HG02623 (cell line): ENCODE measurements around the gene NRROS.
"Not testable (repeated sequence)": the region's sequence is repeated elsewhere in the genome, so short reads cannot be mapped to it uniquely, and the experiment has no call there.

Source experiments
- ATAC-seq: cut with Tn5 transposase; IDR thresholded peaks from one replicate; pipeline ENCODE4 v1.9.1; 2021; ENCODE audit warnings: moderate library complexity; ENCODE audit not compliant: unreplicated experiment

The NRROS gene

DNA sequence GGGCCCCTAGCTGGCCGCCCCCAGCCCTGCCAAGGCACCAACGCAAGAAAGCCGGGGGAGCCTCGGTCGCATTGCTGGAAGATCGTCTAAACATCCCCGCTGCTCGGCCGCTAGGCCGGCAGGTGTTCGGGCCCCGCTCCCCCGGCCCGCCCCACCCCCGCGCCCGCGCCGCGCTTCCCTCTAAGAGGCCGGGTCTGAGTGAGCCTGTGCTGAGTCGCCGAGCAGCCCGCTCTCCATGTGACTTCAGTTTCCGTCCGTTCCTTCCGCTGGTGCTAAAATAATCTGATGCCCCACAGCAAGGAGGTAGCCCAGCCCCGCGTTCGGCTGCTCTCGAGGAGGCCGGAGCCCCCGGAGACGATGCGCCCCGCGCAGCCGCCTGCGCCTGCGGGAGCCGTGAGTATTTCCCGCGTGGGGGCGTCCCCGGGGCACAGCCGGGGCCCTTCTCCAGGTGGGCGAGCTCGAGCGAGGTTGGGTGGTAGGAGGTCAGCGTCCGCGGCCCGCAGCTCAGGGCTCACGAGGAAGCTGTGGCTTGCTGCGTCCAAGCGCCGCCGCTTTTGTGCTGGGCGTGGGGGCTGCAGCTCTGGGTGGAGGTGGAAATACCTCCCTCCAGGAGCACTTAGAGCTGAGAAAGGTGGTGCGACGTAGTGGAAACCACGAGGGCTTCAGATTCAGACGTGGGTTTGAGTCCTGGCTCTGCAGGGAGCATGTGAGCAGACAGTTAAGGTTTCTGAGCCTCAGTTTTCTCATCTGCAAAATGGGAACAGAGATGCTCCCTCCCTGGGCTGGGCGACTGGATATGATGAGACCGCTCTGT, at the start of gene NRROS:
TSS of gene NRROS (plus strand) at position 212 of the 814 bp plus-strand sequence. CDS start 14,846 bp downstream, outside the sequence.
- no peak for ATAC-seq

DNA sequence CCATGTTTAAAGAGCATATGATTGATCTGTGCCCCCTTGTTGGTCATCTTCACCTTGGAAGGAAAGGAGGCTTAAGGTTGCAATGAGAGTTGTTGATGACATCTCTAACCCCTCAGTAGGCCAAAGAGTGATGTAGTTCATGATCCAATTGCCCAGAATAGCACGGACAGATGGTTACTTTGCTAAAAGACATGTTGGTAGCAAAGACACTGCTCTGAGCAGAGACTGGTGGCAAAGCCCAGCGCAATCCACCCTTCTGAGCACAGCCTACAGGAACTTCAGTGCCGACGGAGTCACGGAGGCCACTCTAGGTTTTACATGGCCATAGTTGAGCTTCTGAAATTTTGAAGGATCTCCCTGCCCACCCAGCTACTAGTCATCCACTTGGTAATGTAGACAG, 49.2 kb upstream of the NRROS start:
- no peak for ATAC-seq

GRCh38 chr3:196596355-196596754, 43.1 kb upstream of the NRROS start:
- no peak for ATAC-seq

- not testable (repeated sequence) for ATAC-seq
Observed at GRCh38 chr3:196597971-196598733, 41.3 kb upstream of the NRROS start.

DNA sequence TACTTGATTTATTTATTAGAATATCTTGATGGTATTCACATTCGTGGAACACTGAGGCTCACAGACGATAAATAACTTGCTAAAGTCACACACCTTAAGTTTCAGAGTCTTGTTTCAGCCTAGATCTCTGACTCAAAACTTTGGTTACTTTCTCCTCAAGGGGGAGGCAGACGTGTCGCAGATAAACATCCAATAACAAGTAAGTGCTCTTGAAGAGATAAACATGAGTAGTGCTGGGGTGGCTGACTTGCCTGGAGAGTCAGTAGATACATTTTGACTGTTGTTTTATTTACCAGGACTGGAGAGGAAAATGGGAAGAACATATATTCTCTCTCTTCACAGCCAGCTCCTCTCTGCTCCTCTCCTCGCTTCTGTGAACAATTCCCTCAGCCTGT, 39.8 kb upstream of the NRROS start:
- ATAC-seq, result no peak

DNA sequence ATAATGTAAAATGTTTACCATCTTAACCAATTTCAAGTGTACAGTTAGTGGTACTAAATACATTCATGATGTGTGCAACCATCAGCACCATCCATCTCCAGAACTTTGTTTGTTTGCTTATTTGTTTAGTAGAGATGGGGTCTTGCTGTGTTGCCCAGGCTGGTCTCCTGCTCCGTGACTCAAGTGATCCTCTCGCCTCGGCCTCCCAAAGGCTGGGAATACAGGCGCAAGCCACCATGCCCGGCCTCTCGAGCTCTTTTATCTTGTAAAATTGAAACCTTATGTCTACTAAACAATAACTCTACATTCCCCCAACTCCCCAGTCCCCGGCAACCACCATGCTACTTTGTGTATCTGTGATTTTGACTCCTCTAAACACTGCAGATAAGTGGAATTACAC, 39.1 kb upstream of the NRROS start:
- no peak for ATAC-seq

DNA sequence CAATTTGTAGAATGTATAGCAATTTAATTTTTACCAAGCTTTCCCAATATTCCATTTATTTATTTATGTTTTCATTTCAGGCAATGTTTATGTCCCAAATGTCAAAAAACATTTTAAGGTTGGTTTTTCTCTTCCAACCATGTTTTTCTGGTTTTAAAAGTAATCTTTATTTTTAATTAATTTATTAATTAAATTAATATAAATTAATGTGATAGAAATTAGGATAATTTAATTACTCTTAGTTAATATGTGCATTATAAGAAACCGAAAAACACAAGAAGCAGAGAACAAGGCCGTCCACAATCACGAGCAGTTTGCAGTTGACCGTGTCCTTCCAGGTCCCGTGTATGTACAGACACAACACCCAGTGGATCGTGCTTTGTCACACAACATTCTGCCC, 36.8 kb upstream of the NRROS start:
- no peak for ATAC-seq

DNA sequence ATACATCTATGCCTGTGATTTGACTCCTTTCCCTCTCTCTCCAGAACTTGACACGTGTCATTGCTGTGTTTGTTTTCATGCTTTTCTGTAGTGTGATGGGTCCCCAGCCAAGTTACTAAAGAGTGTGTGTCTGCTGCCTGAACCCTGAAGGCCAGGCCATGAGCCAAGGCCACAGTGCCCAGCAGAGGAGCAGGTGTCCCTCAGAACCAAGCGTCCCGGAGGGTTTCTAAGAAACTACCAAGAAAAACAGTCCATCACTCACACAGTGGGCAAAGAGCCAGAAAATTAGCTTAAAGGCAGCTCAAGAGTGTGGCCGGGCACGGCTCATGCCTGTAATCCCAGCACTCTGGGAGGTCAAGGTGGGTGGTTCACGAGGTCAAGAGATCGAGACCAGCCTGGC, 35.8 kb upstream of the NRROS start:
- no peak for ATAC-seq

GRCh38 chr3:196604548-196604947, 34.9 kb upstream of the NRROS start:
- ATAC-seq, result no peak

DNA sequence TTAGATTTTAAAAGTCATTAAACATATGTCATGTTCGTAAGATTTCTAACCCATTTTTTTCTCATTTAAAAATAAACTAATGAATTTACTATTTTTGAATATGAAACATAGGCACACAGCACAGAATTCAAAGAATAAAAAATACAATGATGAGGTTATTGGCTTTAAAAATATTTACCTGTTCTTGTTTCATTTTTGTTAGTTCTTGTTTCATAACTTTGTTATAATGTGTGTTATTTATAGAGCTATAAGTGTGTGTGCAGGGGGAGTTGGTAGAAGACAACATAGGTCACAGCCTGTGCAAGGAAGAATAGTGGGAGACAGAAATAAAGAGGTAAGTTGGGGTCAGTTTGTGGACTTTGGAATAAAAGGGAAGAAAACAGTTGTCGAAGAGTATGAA, 30.8 kb upstream of the NRROS start:
- no peak for ATAC-seq

DNA sequence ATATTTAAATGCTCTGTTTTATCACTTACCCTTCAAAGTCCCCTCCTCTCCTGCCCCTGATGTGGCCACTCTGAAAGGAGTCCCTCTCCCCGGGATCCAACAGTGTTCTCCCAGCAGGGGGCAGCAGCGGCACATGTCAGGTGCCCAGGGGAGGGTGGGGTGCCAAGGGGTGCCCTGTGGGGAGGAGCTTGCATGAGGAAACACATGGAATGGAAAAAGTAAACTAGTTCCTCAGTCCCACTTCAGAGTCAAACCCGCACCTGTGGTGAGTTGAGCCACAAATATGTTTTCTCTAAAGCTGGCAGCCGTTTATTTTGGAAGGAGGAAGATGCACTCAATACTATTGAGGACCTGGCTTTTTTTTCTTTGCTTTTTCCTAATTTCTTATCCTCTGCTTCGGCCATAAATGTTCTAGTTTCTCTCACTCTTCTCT, 30.1 kb upstream of the NRROS start:
- ATAC-seq, result peak; percentile 61

GRCh38 chr3:196609805-196610515, 29.5 kb upstream of the NRROS start:
- ATAC-seq, result no peak

DNA sequence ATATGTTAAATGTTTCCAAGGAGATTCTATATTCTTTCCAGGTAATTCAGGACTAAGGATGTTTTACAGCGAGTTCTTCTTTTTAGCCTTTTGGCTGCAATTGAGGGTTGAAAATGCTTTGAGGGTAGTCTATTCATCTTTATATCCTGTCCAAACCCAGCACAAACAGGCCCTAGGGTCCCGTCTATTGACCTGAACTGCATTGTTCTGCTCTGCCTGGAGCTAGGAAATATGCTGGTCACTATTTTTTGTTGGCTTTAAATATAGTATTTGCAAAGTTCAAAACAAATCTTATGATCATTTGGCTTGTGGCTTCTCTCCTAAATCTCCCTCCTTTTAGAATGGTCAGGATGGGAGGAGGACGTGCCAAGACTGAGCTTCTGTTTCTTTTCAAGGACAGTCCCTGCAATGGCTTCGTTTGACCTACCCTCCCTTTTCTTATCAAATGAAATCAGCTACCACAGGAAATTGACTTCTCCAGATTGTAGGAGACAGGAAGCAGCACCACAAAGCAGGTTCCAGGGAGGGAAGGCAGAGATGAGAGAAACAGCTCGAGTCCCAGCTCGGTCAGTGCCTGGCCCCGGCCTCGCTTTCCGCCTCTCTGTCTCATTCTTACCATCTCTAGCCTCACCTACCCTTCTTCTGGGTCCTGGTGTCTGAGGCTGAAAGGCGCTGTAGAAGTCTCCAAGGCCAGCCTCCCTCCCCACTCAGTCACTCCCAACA, 27.6 kb upstream of the NRROS start:
- ATAC-seq, result no peak

GRCh38 chr3:196615234-196615633, 24.3 kb upstream of the NRROS start:
- ATAC-seq, result not testable (repeated sequence)

DNA sequence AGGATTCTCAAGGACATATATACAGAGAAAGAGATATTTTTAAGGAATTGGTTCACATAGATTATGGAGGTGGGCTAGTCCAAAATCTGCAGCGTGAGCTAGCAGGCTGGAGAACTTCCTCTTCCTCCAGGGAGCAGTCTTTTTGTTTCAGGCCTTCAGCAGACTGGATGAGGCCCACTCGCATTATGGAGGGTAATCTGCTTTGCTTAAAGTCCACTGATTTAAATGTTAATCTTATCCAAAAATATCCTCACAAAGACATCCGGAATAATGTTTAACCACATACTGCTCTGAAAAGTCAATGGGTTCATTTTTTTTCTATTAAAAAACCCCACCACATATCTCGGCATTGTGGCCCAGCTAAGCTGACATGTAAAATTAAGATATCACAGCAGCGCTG, 22.2 kb upstream of the NRROS start:
- ATAC-seq, result no peak

- ATAC-seq, result no peak
Observed at GRCh38 chr3:196619223-196619622, 20.3 kb upstream of the NRROS start.

DNA sequence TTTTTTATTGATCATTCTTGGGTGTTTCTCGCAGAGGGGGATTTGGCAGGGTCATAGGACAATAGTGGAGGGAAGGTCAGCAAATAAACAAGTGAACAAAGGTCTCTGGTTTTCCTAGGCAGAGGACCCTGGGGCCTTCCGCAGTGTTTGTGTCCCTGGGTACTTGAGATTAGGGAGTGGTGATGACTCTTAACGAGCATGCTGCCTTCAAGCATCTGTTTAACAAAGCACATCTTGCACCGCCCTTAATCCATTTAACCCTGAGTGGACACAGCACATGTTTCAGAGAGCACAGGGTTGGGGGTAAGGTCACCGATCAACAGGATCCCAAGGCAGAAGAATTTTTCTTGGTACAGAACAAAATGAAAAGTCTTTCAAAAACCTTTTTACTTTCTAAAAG, 19.9 kb upstream of the NRROS start:
- not testable (repeated sequence) for ATAC-seq

- no peak for ATAC-seq
Observed at GRCh38 chr3:196620161-196620604, 19.3 kb upstream of the NRROS start.

DNA sequence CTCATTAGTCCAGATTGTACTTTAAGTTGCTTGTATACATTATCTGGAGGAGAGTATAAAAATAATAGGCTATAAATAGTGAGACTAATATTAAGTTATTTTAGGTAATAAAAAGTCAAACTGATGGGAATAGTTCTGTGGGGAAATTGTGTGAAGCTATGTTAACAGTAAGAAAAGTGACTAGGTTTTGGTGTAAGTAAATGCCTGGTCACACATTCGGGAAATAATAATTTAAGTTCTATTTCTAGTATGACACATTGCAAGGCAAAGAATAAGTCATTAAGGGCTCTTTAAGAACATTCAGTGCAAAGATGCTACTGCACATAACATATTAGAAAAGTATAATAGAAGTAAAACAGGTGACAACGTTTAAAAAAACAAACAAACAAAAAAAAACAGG, 18.8 kb upstream of the NRROS start:
- ATAC-seq, result no peak

- no peak for ATAC-seq
Observed at GRCh38 chr3:196621611-196622010, 17.9 kb upstream of the NRROS start.
